H1 (cell line): ENCODE data around the gene ASPHD2. TPM values are rescaled to one million over a fixed set of nuclear protein-coding genes. Genes with fewer than 3 reads are reported as not detected.

Experiments used
- CTCF ChIA-PET: fragments of 300-600 bp; sonication (Branson Sonifier 250); formaldehyde crosslinking; loops from one replicate; lab custom pipeline; 2021; ENCODE audit not compliant: partially characterized antibody; lab: Charles Lee
- POLR2A ChIA-PET: fragments of 300-600 bp; sonication (Branson Sonifier 250); formaldehyde crosslinking; loops from one replicate; lab custom pipeline; 2021; ENCODE audit warnings: inconsistent platforms; ENCODE audit not compliant: partially characterized antibody; lab: Charles Lee
- DNase-seq, 2 experiments: peaks; one replicate each; pipeline versions ENCODE4 v3.0.0 to v3.0.0-alpha.2; 2010 to 2022; ENCODE audit warnings: low spot score in 2 of 2, low read depth in 1 of 2, mixed read lengths in 1 of 2
- FAIRE-seq: peaks from 2 replicates; lab custom pipeline; 2011; peaks lifted over from hg19 to GRCh38; lab: Jason Lieb, UNC
- H2AFZ ChIP-seq: 2 replicates; pipeline ENCODE4 v1.8.1; 2012; ENCODE audit warnings: low read length, inconsistent platforms
- H2AK5ac ChIP-seq: 2 replicates; pipeline ENCODE4 v1.6.1; 2013; ENCODE audit warnings: low read depth, low read length
- H2BK120ac ChIP-seq: replicated peaks from 2 replicates; pipeline ENCODE3; 2013; ENCODE audit warnings: low read depth, low read length, inconsistent platforms
- H2BK12ac ChIP-seq: 2 replicates; pipeline ENCODE4 v1.6.1; 2013; ENCODE audit warnings: low read depth, low read length
- H2BK15ac ChIP-seq: 2 replicates; pipeline ENCODE4 v1.6.1; 2013; ENCODE audit warnings: low read length
- H2BK20ac ChIP-seq: 2 replicates; pipeline ENCODE4 v1.6.1; 2013; ENCODE audit warnings: low read length
- H2BK5ac ChIP-seq: 2 replicates; pipeline ENCODE4 v1.6.1; 2013; ENCODE audit warnings: low read depth, low read length
- H3K14ac ChIP-seq: 2 replicates; pipeline ENCODE4 v1.6.1; 2013; ENCODE audit warnings: inconsistent platforms; ENCODE audit not compliant: insufficient read length
- H3K18ac ChIP-seq: 2 replicates; pipeline ENCODE4 v1.6.1; 2013; ENCODE audit warnings: low read length; ENCODE audit errors: extremely low read depth
- H3K23ac ChIP-seq: 2 replicates; pipeline ENCODE4 v1.6.1; 2013; ENCODE audit warnings: inconsistent platforms; ENCODE audit not compliant: insufficient read length
- H3K23me2 ChIP-seq: 2 replicates; pipeline ENCODE4 v1.6.1; 2013; ENCODE audit warnings: low read depth, low read length
- H3K27ac ChIP-seq: 2 replicates; pipeline ENCODE4 v1.6.1; 2011; ENCODE audit warnings: low read depth, low read length, inconsistent platforms
- H3K27me3 ChIP-seq, 4 experiments: replicated peaks in 1 of 4; 1 replicate in 1 of 4; 2 replicates in 3 of 4; pipeline versions ENCODE4 v1.6.1 to v1.8.1; 2011 to 2013; ENCODE audit warnings: low read length in 3 of 4, mild to moderate bottlenecking in 3 of 4, inconsistent platforms in 2 of 4, mixed read lengths in 2 of 4, moderate library complexity in 1 of 4; ENCODE audit not compliant: control insufficient read depth in 3 of 4, insufficient read depth in 3 of 4; ENCODE audit errors: extremely low read depth in 1 of 4
- H3K36me3 ChIP-seq, 4 experiments: 2 replicates each; pipeline versions ENCODE4 v1.6.1 to v1.8.1; 2011 to 2013; ENCODE audit warnings: mild to moderate bottlenecking in 4 of 4, low read length in 3 of 4, moderate library complexity in 2 of 4, control low read depth in 1 of 4, inconsistent platforms in 1 of 4; ENCODE audit not compliant: insufficient read depth in 4 of 4, control insufficient read depth in 2 of 4
- H3K4ac ChIP-seq: replicated peaks from 2 replicates; pipeline ENCODE3; 2013; ENCODE audit warnings: low read length, low read depth, mixed read lengths, inconsistent platforms; ENCODE audit not compliant: insufficient read length
- H3K4me1 ChIP-seq, 4 experiments: replicated peaks in 1 of 4; 1 replicate in 1 of 4; 2 replicates in 3 of 4; pipeline versions ENCODE4 v1.6.1 to v1.8.1; 2011 to 2013; ENCODE audit warnings: low read length in 3 of 4, inconsistent platforms in 2 of 4, mixed read lengths in 1 of 4; ENCODE audit not compliant: insufficient read depth in 4 of 4, control insufficient read depth in 3 of 4
- H3K4me2 ChIP-seq, 2 experiments: 2 replicates each; pipeline versions ENCODE4 v1.6.1 to v1.8.1; 2011 to 2013; ENCODE audit warnings: low read depth in 2 of 2, low read length in 2 of 2, control low read depth in 1 of 2, inconsistent platforms in 1 of 2, mild to moderate bottlenecking in 1 of 2; ENCODE audit not compliant: insufficient read depth in 1 of 2
- H3K4me3 ChIP-seq, 4 experiments: fragments of 200-600, 300-600 bp in 1 of 4; sonication (generic), shearing (Covaris generic), sonication (Bioruptor Twin) in 1 of 4; 2 replicates each; pipeline versions ENCODE4 v1.5.1 to v1.8.1; 2011 to 2016; ENCODE audit warnings: low read length in 4 of 4, low read depth in 3 of 4, control low read depth in 2 of 4, inconsistent platforms in 2 of 4, mild to moderate bottlenecking in 2 of 4, mixed read lengths in 1 of 4, moderate library complexity in 1 of 4; ENCODE audit not compliant: insufficient read depth in 2 of 4; ENCODE audit errors: extremely low read depth in 1 of 4
- H3K56ac ChIP-seq: replicated peaks from 2 replicates; pipeline ENCODE3; 2013; ENCODE audit warnings: low read depth, mild to moderate bottlenecking, mixed read lengths, low read length, inconsistent platforms; ENCODE audit not compliant: insufficient read length
- H3K79me1 ChIP-seq: 2 replicates; pipeline ENCODE4 v1.6.1; 2013; ENCODE audit warnings: low read depth, low read length, control low read depth
- H3K79me2 ChIP-seq, 2 experiments: 2 replicates each; pipeline versions ENCODE4 v1.6.1 to v1.8.1; 2012 to 2013; ENCODE audit warnings: low read length in 2 of 2, mild to moderate bottlenecking in 2 of 2, inconsistent platforms in 1 of 2; ENCODE audit not compliant: insufficient read depth in 2 of 2, control insufficient read depth in 1 of 2
- H3K9ac ChIP-seq, 4 experiments: replicated peaks in 1 of 4; 1 replicate in 1 of 4; 2 replicates in 3 of 4; pipeline versions ENCODE4 v1.6.1 to v1.8.1; 2011 to 2013; ENCODE audit warnings: low read depth in 3 of 4, low read length in 3 of 4, control low read depth in 2 of 4, mild to moderate bottlenecking in 2 of 4, moderate library complexity in 2 of 4, inconsistent platforms in 1 of 4; ENCODE audit errors: extremely low read depth in 1 of 4
- H3K9me3 ChIP-seq, 2 experiments: 2 replicates each; pipeline versions ENCODE4 v1.6.1 to v1.8.1; 2012 to 2013; ENCODE audit warnings: mild to moderate bottlenecking in 2 of 2, moderate library complexity in 2 of 2, control low read depth in 1 of 2, inconsistent platforms in 1 of 2, low read depth in 1 of 2, low read length in 1 of 2, mixed read lengths in 1 of 2; ENCODE audit not compliant: insufficient read depth in 2 of 2
- H4K20me1 ChIP-seq, 2 experiments: replicated peaks in 1 of 2; 2 replicates each; pipeline versions ENCODE3 to v1.8.1; 2011 to 2013; ENCODE audit warnings: inconsistent platforms in 2 of 2, low read length in 2 of 2, mild to moderate bottlenecking in 1 of 2; ENCODE audit not compliant: insufficient read depth in 2 of 2, control insufficient read depth in 1 of 2
- H4K5ac ChIP-seq: 2 replicates; pipeline ENCODE4 v1.6.1; 2013; ENCODE audit warnings: low read length, low read depth, mixed read lengths, inconsistent platforms; ENCODE audit not compliant: insufficient read length
- H4K8ac ChIP-seq: 2 replicates; pipeline ENCODE4 v1.8.0; 2013; ENCODE audit warnings: mild to moderate bottlenecking, moderate library complexity, low read length, inconsistent platforms; ENCODE audit not compliant: insufficient read depth; ENCODE audit errors: extremely low read depth
- H4K91ac ChIP-seq: replicated peaks from 2 replicates; pipeline ENCODE3; 2013; ENCODE audit warnings: low read length, mixed read lengths, inconsistent platforms; ENCODE audit not compliant: insufficient read length
- ATF3 ChIP-seq: IDR thresholded peaks from 2 replicates; pipeline ENCODE4 v1.6.1; 2011; ENCODE audit warnings: low read depth, mild to moderate bottlenecking, low read length; ENCODE audit not compliant: insufficient read depth
- BACH1 ChIP-seq: IDR thresholded peaks from 2 replicates; pipeline ENCODE4 v1.6.1; 2012; ENCODE audit warnings: low read length, improper control_type of control experiment
- CBX5 ChIP-seq: fragments of 300-800, 300-1000 bp; sonication (generic); IDR thresholded peaks from 2 replicates; pipeline ENCODE4 v1.7.1; 2016; ENCODE audit warnings: antibody characterized with exemption, low read length, low read depth
- EGR1 ChIP-seq: IDR thresholded peaks from 2 replicates; pipeline ENCODE4 v1.6.1; 2011; ENCODE audit warnings: low read depth, low read length, borderline replicate concordance
- JUN ChIP-seq: IDR thresholded peaks from 2 replicates; pipeline ENCODE4 v1.6.1; 2011; ENCODE audit warnings: low read depth, mild to moderate bottlenecking, improper control_type of control experiment, low read length
- MAFK ChIP-seq: IDR thresholded peaks from 2 replicates; pipeline ENCODE4 v1.6.1; 2012; ENCODE audit warnings: low read depth, mild to moderate bottlenecking, improper control_type of control experiment, low read length
- POLR2A ChIP-seq, 2 experiments: IDR thresholded peaks; 1 replicate in 1 of 2; 2 replicates in 1 of 2; pipeline ENCODE4 v1.6.1; 2011; ENCODE audit warnings: low read depth in 2 of 2, low read length in 2 of 2, mild to moderate bottlenecking in 2 of 2; ENCODE audit errors: control extremely low read depth in 1 of 2
- RFX5 ChIP-seq: IDR thresholded peaks from 2 replicates; pipeline ENCODE4 v1.6.1; 2011; ENCODE audit warnings: low read depth, low read length, improper control_type of control experiment, borderline replicate concordance
- SAP30 ChIP-seq: fragments of 300-600 bp; sonication (generic); IDR thresholded peaks from 2 replicates; pipeline ENCODE4 v1.7.1; 2012; ENCODE audit warnings: low read length, moderate library complexity, mild to moderate bottlenecking, inconsistent platforms; ENCODE audit not compliant: insufficient read depth, insufficient replicate concordance
- SIN3A ChIP-seq, 2 experiments: IDR thresholded peaks in 1 of 2; conservative IDR thresholded peaks in 1 of 2; 2 replicates each; pipeline ENCODE4 v1.6.1; 2011 to 2012; ENCODE audit warnings: low read length in 2 of 2, improper control_type of control experiment in 1 of 2, low read depth in 1 of 2, mild to moderate bottlenecking in 1 of 2
- SP2 ChIP-seq: IDR thresholded peaks from 2 replicates; pipeline ENCODE4 v1.6.1; 2012; ENCODE audit warnings: mild to moderate bottlenecking, low read length, inconsistent platforms
- SP4 ChIP-seq: IDR thresholded peaks from 2 replicates; pipeline ENCODE4 v1.6.1; 2012; ENCODE audit warnings: low read length, inconsistent platforms
- TBP ChIP-seq: IDR thresholded peaks from 2 replicates; pipeline ENCODE4 v1.6.1; 2011; ENCODE audit warnings: low read depth, low read length, improper control_type of control experiment
- WGBS, 2 experiments: shearing (Covaris generic) in 1 of 2; methylation state at CpG; one replicate each; pipeline versions ENCODE4 v1.1.6 to v1.1.7; 2013 to 2015; ENCODE audit warnings: low lambda C conversion rate in 2 of 2, mixed read lengths in 2 of 2, inconsistent platforms in 1 of 2, low coverage in 1 of 2, missing lambda C conversion rate in 1 of 2; ENCODE audit not compliant: insufficient replicate concordance in 2 of 2, insufficient coverage in 1 of 2, insufficient read length in 1 of 2; ENCODE audit errors: extremely low coverage in 1 of 2, missing lambda C conversion rate in 1 of 2; 5-methylcytosine and 5-hydroxymethylcytosine counted together
- polyA plus RNA-seq, 7 experiments: library from polyadenylated mRNA; depleted of rRNA in 3 of 7; stranded (reverse) in 5 of 7; unstranded in 2 of 7; fragments of >200 nt in 5 of 7; fragments of 200-250 nt in 2 of 7; gene quantifications; 1 replicate in 5 of 7; 2 replicates in 1 of 7; 4 replicates in 1 of 7; pipeline versions ENCODE4 v1.2.1 to v1.2.3, GENCODE V29; 2011 to 2013; ENCODE audit warnings: missing spikeins in 2 of 7, mixed read lengths in 2 of 7
- total RNA-seq: library from RNA; stranded (reverse); fragmentation: NEBNext Ultra II Directional; extraction: Animal tissue kit (Norgen Biotek cat#: 25700); gene quantifications from 2 replicates; pipeline ENCODE4 v1.2.1, GENCODE V29; 2021

Gene ASPHD2
- total and polyA plus RNA-seq, 2 of the 8 experiments (the other 6 are each of a cell fraction or from before 2014, with no cell fraction given), result 7.2 to 11.0 TPM

- Histone ChIP-seq H3K27me3 (0 out of 7 replicates have a peak, but pooled peaks cover 0 to 4% (median 0%) of the 10 kb centered on the region in 4 experiments), H3K36me3 (no peaks in the 10 kb centered on the region), H4K5ac (no peak overlapping the region), H2BK12ac (no peak overlapping the region), H2AK5ac (no peak overlapping the region), H3K56ac (no peak overlapping the region), H2AFZ (0 out of 2 replicates have a peak overlapping the region, but pooled peaks have one; percentile 0), H2BK15ac (no peak overlapping the region), H3K18ac (no peak overlapping the region), H3K4me3 (no peak overlapping the region), H2BK5ac (no peak overlapping the region), H3K4me1 (no peaks in the 10 kb centered on the region), H4K91ac (no peak overlapping the region), H3K27ac (no peak overlapping the region), H4K8ac (no peak overlapping the region; the same call in 1 of the 2 replicates), H2BK20ac (no peak overlapping the region), H4K20me1 (no peaks in the 10 kb centered on the region), H3K23me2 (no peaks in the 10 kb centered on the region; the same call in 1 of the 2 replicates), H3K79me2 (no peaks in the 10 kb centered on the region), H3K4me2 (peak overlapping the region in 1 of 2 experiments; percentile 46; a peak in 2 of 4 replicates), H3K79me1 (no peaks in the 10 kb centered on the region), H3K14ac (no peak overlapping the region), H2BK120ac (no peak overlapping the region), H3K4ac (no peak overlapping the region), H3K9ac (no peak overlapping the region), H3K9me3 (no peaks in the 10 kb centered on the region), H3K23ac (no peak overlapping the region)
- FAIRE-seq (no peak), DNase-seq (peak; percentile 54 to 70)
- ChIA-PET CTCF (interaction anchor here (0.8 to 3.8 kb wide), 8 partner anchors 10 to 57 kb away, joined by 3 to 15 read pairs (median 4); no protein-coding TSS in a partner anchor), POLR2A (interaction anchor here (0.8 to 2.3 kb wide), 4 partner anchors 11 to 234 kb away, joined by 3 to 11 read pairs (median 8); partner anchors contain the start of gene ASPHD2)
- 57% methylated on average over 9 of the region's 9 CpGs; no CpG with 5 or more reads in 1 of the 2 experiments for WGBS, 2 experiments
- TF ChIP-seq EGR1 (no peak), CBX5 (no peak), MAFK (no peak), SIN3A (conservative IDR thresholded peaks at IDR 0.05 in 1 of 2, IDR thresholded peaks at IDR 0.05 in 1 of 2; ENCODE audit: low read depth in 1 of 2, low read length in 2 of 2) (0 out of 4 replicates have a peak, but pooled peaks of 1 of the 2 experiments have one; percentile 18), BACH1 (no peak), SP4 (no peak), TBP (no peak), SP2 (no peak), ATF3 (peak; percentile 49; the same call in 1 of the 2 replicates), JUN (peak; percentile 19; the same call in 1 of the 2 replicates), POLR2A (IDR thresholded peaks at IDR 0.05; ENCODE audit: control extremely low read depth in 1 of 2, low read depth in 2 of 2, low read length in 2 of 2) (no peak), SAP30 (no peak), RFX5 (no peak)
These were observed 12.3 kb upstream of the ASPHD2 start for GRCh38 chr22:26416670-26417276.
